Chondrocyte (in vitro differentiated cells): Measurements from ENCODE around the gene IZUMO1. TPM values are rescaled to one million over a fixed set of nuclear protein-coding genes. Genes with fewer than 3 reads are reported as not detected.

Source experiments
- DNase-seq: peaks from one replicate; pipeline ENCODE4 v3.0.0; 2021; ENCODE audit warnings: mixed read lengths, low spot score
- H3K27ac Mint-ChIP-seq: one replicate; pipeline ENCODE4 v1.8.0; 2021; ENCODE audit warnings: mild to moderate bottlenecking, moderate library complexity, mixed read lengths; ENCODE audit not compliant: unreplicated experiment
- H3K27me3 Mint-ChIP-seq: 2 replicates; pipeline ENCODE4 v1.8.0; 2021; ENCODE audit warnings: low read depth, mixed read lengths
- H3K36me3 Mint-ChIP-seq: 2 replicates; pipeline ENCODE4 v1.8.0; 2021; ENCODE audit warnings: low read depth, mixed read lengths
- H3K4me1 Mint-ChIP-seq: 2 replicates; pipeline ENCODE4 v1.8.0; 2021; ENCODE audit warnings: low read depth, mild to moderate bottlenecking, mixed read lengths
- H3K4me3 Mint-ChIP-seq: one replicate; pipeline ENCODE4 v1.8.0; 2021; ENCODE audit warnings: mild to moderate bottlenecking, moderate library complexity, mixed read lengths; ENCODE audit not compliant: unreplicated experiment
- H3K9me3 Mint-ChIP-seq: 2 replicates; pipeline ENCODE4 v1.8.0; 2021; ENCODE audit warnings: low read depth, mixed read lengths
- total RNA-seq: library from RNA; stranded (reverse); gene quantifications from 3 replicates; pipeline ENCODE4 v1.2.1, GENCODE V29; 2021
- TF ChIP-seq, protein P1 (sequence below): fragments of 200-600 bp; sonication (generic); IDR thresholded peaks from 2 replicates; pipeline ENCODE4 v1.5.0; 2021; ENCODE audit warnings: antibody characterized with exemption, mild to moderate bottlenecking, moderate library complexity

Gene IZUMO1
- total RNA-seq, 1 donor from 2014 or later: not detected

DNA sequence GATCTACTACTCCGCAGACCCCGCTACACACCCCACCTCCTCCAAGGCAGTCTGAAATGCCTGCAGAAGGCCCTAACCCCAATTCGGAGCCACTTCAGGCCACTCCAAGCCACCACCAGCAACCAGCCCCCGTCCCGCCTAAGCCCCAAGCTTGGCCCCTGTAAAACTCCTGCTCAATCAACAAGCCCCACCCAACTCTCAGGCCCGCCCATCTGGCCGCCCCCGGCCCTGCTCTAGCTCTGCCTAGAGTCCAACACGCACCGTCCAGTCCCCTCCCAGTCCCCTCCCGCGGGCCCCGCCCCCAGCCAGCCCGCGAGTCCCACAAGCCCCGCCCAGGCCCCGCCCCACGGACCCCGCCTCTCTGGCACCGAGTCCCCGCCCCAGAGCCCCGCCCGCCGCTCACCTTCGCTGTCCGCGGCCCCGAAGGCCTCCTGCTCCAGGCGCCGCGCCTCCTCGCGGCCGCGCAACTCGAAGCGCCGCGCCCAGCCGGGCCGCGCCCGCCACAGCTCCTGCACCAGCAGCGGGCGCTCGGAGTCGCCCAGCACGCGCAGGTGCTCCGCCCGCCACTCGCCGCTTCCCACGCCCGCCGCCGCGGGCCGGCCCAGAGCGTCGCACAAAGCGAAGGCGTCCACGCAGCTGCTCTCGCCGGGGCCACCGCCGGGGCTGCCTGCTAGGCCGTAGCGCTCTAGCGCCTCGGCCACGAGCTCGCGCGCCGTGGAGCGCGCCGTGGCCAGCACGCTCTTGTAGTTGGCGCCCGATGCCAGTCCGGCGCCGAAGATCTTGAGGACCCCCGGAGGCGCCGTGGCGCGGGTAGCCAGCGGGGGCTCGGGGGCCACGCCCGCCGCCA, 7.9 kb downstream of the IZUMO1 start:
- DNase-seq: no peak
- peaks cover 9% of the 10 kb centered on the region for H3K4me1 Mint-ChIP-seq
- TF ChIP-seq, protein P1, sequence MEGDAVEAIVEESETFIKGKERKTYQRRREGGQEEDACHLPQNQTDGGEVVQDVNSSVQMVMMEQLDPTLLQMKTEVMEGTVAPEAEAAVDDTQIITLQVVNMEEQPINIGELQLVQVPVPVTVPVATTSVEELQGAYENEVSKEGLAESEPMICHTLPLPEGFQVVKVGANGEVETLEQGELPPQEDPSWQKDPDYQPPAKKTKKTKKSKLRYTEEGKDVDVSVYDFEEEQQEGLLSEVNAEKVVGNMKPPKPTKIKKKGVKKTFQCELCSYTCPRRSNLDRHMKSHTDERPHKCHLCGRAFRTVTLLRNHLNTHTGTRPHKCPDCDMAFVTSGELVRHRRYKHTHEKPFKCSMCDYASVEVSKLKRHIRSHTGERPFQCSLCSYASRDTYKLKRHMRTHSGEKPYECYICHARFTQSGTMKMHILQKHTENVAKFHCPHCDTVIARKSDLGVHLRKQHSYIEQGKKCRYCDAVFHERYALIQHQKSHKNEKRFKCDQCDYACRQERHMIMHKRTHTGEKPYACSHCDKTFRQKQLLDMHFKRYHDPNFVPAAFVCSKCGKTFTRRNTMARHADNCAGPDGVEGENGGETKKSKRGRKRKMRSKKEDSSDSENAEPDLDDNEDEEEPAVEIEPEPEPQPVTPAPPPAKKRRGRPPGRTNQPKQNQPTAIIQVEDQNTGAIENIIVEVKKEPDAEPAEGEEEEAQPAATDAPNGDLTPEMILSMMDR: peak; percentile 68
- H3K9me3 Mint-ChIP-seq: no peaks in the 10 kb centered on the region
- H3K4me3 Mint-ChIP-seq: peak overlapping the region; percentile 68
- peaks cover 2% of the 10 kb centered on the region for H3K36me3 Mint-ChIP-seq
- H3K27ac Mint-ChIP-seq: peak overlapping the region; percentile 82
- H3K27me3 Mint-ChIP-seq: no peaks in the 10 kb centered on the region

DNA sequence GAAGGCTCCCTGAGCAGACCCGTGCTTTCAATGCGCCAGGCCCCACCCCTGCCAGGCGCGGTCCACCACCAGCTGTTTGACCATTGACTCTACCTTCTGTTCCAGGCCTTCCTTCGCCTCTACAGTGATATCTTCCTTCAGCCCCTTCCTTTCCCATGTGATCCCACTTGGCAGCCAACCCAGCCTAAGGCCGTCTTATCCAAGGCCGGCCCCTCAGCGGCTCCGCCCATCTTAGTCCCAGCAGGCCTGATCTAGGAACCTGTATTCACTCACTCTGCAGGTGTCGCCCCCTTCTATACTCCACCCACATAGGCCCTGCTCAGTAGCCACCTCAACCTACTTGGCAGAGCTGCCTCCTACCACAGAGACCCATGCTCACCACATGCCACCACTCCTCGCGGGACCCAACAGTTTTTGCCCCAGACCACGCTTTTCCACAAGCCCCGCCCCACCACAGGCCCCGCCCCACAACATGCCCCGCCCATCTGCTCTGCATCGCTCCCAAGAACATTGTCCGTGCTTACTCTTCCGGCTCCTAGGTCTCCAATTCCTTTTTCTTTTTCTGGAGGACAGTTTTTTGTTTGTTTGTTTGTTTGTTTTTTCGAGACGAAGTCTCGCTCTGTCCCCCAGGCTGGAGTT, 9.2 kb downstream of the IZUMO1 start:
- H3K4me3 Mint-ChIP-seq: no peak overlapping the region
- H3K4me1 Mint-ChIP-seq: peaks cover 9% of the 10 kb centered on the region
- H3K27me3 Mint-ChIP-seq: no peaks in the 10 kb centered on the region
- no peak overlapping the region for H3K27ac Mint-ChIP-seq
- no peaks in the 10 kb centered on the region for H3K9me3 Mint-ChIP-seq
- TF ChIP-seq, protein P1: no peak
- H3K36me3 Mint-ChIP-seq: peaks cover 2% of the 10 kb centered on the region
- no peak for DNase-seq

DNA sequence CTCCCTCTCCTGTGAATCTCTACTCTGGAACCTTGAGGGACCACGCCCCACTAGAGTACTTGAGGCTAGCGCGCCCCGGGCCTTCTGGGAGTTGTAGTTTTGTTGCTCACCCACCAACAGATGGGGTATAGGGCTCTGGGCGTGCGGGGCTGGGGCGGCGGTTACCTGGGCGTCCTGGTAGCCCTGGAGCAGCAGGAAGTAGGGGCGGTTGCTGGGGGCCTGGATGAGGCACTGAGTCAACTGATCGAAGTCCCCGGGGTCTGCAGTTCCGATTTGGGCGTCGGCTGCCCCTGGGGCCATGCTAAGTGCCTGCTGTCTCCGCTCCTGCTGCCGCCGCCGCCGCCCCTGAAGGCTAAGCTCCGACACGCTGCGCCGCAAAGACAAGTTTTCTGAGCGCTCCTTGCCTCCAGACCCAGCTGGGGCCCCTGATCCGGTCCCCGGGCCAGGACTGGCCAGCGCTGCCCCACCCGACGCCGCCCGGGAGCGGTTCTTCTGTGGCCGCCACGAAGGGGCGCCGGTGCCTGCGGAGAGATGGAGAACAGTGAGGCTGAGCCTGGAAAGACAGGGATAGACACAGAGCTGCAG, 11.6 kb downstream of the IZUMO1 start:
- Mint-ChIP-seq H3K4me1 (peaks cover 9% of the 10 kb centered on the region), H3K9me3 (no peaks in the 10 kb centered on the region), H3K27me3 (no peaks in the 10 kb centered on the region), H3K36me3 (peaks cover 2% of the 10 kb centered on the region), H3K27ac (peak overlapping the region; percentile 8), H3K4me3 (peak overlapping the region; percentile 69)
- TF ChIP-seq, protein P1: peak; percentile 48
- DNase-seq: no peak

DNA sequence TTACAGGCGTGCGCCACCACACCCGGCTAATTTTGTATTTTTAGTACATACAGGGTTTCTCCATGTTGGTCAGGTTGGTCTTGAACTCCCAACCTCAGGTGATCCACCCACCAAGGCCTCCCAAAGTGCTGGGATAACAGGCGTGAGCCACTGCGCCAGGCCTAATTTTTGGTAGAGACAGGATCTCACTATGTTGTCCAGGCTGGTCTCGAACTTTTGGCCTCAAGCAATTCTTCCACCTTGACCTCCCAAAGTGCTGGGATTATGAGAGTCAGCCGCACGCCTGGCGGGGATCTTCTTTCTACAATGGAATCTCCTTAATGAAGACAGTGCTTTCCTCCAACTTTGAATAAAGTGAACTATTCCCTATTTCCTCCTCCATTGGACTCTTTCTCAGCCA, 12.1 kb downstream of the IZUMO1 start:
- no peaks in the 10 kb centered on the region for H3K27me3 Mint-ChIP-seq
- no peaks in the 10 kb centered on the region for H3K9me3 Mint-ChIP-seq
- DNase-seq: no peak
- H3K4me1 Mint-ChIP-seq: peaks cover 9% of the 10 kb centered on the region
- peaks cover 2% of the 10 kb centered on the region for H3K36me3 Mint-ChIP-seq
- peak overlapping the region; percentile 69 for H3K4me3 Mint-ChIP-seq
- H3K27ac Mint-ChIP-seq: peak overlapping the region; percentile 8
- TF ChIP-seq, protein P1: no peak

DNA sequence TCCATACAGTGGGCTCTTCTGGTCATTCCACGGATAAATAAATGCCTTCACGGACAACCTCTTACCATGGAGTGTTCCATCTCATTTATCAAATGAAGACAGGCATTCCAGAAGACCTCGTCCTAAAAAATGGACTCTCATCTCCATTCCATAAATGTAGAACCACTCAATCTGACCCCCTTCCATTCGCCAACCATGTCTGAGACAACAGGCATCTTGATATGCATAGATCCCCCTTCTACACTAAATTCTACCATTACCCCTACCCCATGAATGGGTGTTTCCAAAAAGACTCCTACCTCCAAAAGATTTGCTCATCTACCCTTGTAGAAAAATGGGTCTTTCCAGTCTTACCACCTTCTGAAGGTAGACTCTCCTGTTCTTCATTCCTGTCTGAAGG, 15.3 kb downstream of the IZUMO1 start:
- no peak overlapping the region for H3K27ac Mint-ChIP-seq
- H3K36me3 Mint-ChIP-seq: peaks cover 2% of the 10 kb centered on the region
- H3K27me3 Mint-ChIP-seq: no peaks in the 10 kb centered on the region
- no peak overlapping the region for H3K4me3 Mint-ChIP-seq
- TF ChIP-seq, protein P1: no peak
- DNase-seq: no peak
- H3K4me1 Mint-ChIP-seq: peaks cover 4% of the 10 kb centered on the region
- H3K9me3 Mint-ChIP-seq: peaks cover 1% of the 10 kb centered on the region
